Fibroblast of lung (primary cell): ENCODE results near the gene SERPINB6.

Experiments used
- CTCF ChIP-seq, 2 donors: IDR thresholded peaks in 1 of 2; conservative IDR thresholded peaks in 1 of 2; 1 replicate in 1 of 2; 2 replicates in 1 of 2; pipeline ENCODE4 v1.5.1; 2011 to 2012; ENCODE audit warnings: low read length in 2 of 2, control low read depth in 1 of 2, inconsistent platforms in 1 of 2, low read depth in 1 of 2, mild to moderate bottlenecking in 1 of 2
- EZH2 ChIP-seq: IDR thresholded peaks from 2 replicates; pipeline ENCODE4 v1.5.1; 2012; ENCODE audit warnings: low read length, control low read depth, mild to moderate bottlenecking; ENCODE audit errors: missing control alignments

DNA sequence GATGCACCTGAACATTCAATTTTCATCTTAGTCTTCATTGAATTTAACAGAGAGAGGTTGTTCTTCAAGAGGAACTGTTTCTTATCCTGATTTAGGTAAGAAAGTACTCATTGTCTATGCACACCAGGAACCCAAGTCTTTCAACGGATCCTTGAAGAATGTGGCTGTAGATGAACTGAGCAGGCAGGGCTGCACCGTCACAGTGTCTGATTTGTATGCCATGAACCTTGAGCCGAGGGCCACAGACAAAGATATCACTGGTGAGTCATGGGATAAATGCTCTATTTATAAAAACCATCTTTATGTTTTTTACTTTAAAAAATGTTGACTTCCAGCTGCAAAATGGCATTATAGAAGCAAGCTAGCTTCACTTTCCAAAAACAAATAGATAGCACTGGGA is 38.6 kb upstream of the SERPINB6 start:
- no peak for TF ChIP-seq CTCF (conservative IDR thresholded peaks at IDR 0.05 in 1 of 2, IDR thresholded peaks at IDR 0.05 in 1 of 2; ENCODE audit: low read depth in 1 of 2, low read length in 2 of 2)
- no peak for TF ChIP-seq EZH2
